Measurements from ENCODE around the gene NCOA1.
"Not testable (repeated sequence)": the region's sequence is repeated elsewhere in the genome, so short reads cannot be mapped to it uniquely, and the experiment has no call there.

Gene NCOA1

DNA sequence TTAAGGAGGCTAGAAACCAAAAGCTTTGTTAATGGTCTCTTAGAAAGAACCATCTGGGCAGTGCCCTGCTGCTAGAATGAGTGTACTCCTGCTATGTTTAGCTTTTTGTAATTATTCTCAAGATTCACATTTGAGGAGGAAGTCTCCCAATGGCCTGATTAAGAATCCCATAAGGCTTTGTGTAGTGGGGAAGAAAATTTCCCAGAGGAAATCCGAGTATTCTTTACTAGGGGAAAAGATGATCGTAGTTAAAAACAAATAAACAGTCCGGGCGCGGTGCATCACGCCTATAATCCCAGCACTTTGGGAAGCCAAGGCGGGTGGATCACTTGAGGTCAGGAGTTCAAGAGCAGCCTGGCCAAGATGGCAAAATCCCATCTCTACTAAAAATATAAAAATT, 184.3 kb downstream of the NCOA1 start:
- no peak overlapping the region for H3K9ac ChIP-seq (ENCODE audit: low read length)
- H3K9me2 ChIP-seq (ENCODE audit: low read depth, low read length): no peaks in the 10 kb centered on the region
- no peaks in the 10 kb centered on the region for H3K9me3 ChIP-seq (ENCODE audit: low read length)
- H3K36me3 ChIP-seq (ENCODE audit: insufficient read depth, low read length): peaks cover 8% of the 10 kb centered on the region; the same call in 1 of the 2 replicates
- H3F3A ChIP-seq (ENCODE audit: insufficient read depth, low read length): no peaks in the 10 kb centered on the region
- TF ChIP-seq EZH2 (IDR thresholded peaks at IDR 0.05; ENCODE audit: borderline replicate concordance, low read length) (no peak), CTCF (IDR thresholded peaks at IDR 0.05; ENCODE audit: low read length) (no peak)
- no peaks in the 10 kb centered on the region for H3K4me1 ChIP-seq (ENCODE audit: insufficient read depth, low read length, severe bottlenecking)
- H3K4me2 ChIP-seq (ENCODE audit: low read length): no peak overlapping the region
- H3K27ac ChIP-seq (ENCODE audit: low read depth, low read length, poor library complexity, severe bottlenecking): no peak overlapping the region
- no peak overlapping the region for H3K4me3 ChIP-seq (ENCODE audit: low read depth, low read length, poor library complexity, severe bottlenecking)
- no peak overlapping the region for H2AFZ ChIP-seq (ENCODE audit: low read length)
- H4K20me1 ChIP-seq (ENCODE audit: insufficient read depth, low read length): no peaks in the 10 kb centered on the region
- no peaks in the 10 kb centered on the region for H3K79me2 ChIP-seq (ENCODE audit: insufficient read depth, low read length)
- H3K27me3 ChIP-seq (ENCODE audit: insufficient read depth, low read length): no peaks in the 10 kb centered on the region

DNA sequence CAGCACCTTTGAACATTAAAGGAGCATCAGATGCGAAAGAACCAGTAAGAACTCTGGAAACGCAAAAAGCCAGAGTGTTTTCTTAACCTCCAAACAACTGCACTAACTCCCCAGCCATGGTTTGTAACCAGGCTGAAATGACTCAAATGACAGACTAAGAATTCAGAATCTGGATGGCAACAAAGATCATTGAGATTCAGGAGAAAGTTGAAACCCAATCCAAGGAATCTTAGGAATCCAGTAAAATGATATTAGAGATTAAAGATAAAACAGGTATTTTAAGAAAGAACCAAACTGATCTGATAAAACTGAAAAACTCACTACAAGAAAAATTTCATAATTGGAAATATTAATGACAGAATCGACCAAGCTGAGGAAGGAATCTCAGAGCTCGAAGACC, 185.4 kb downstream of the NCOA1 start:
- Histone ChIP-seq H3K9me3 (ENCODE audit: low read length) (no peaks in the 10 kb centered on the region), H3K9me2 (ENCODE audit: low read depth, low read length) (no peaks in the 10 kb centered on the region), H3K36me3 (ENCODE audit: insufficient read depth, low read length) (peaks cover 9% of the 10 kb centered on the region; the same call in 1 of the 2 replicates), H2AFZ (ENCODE audit: low read length) (no peak overlapping the region), H3F3A (ENCODE audit: insufficient read depth, low read length) (no peaks in the 10 kb centered on the region), H3K27ac (ENCODE audit: low read depth, low read length, poor library complexity, severe bottlenecking) (no peak overlapping the region), H3K4me2 (ENCODE audit: low read length) (no peak overlapping the region), H4K20me1 (ENCODE audit: insufficient read depth, low read length) (no peaks in the 10 kb centered on the region), H3K79me2 (ENCODE audit: insufficient read depth, low read length) (no peaks in the 10 kb centered on the region), H3K27me3 (ENCODE audit: insufficient read depth, low read length) (no peaks in the 10 kb centered on the region), H3K9ac (ENCODE audit: low read length) (no peak overlapping the region), H3K4me3 (ENCODE audit: low read depth, low read length, poor library complexity, severe bottlenecking) (no peak overlapping the region), H3K4me1 (ENCODE audit: insufficient read depth, low read length, severe bottlenecking) (no peaks in the 10 kb centered on the region)
- no peak for TF ChIP-seq CTCF (IDR thresholded peaks at IDR 0.05; ENCODE audit: low read length)
- TF ChIP-seq EZH2 (IDR thresholded peaks at IDR 0.05; ENCODE audit: borderline replicate concordance, low read length): no peak

GRCh38 chr2:24678066-24678465, 187.0 kb downstream of the NCOA1 start:
- not testable (repeated sequence) for H3K4me2 ChIP-seq (ENCODE audit: low read length); H3F3A ChIP-seq (ENCODE audit: insufficient read depth, low read length)

GRCh38 chr2:24680196-24680595, 189.1 kb downstream of the NCOA1 start:
- Histone ChIP-seq H3K4me1 (ENCODE audit: insufficient read depth, low read length, severe bottlenecking) (no peaks in the 10 kb centered on the region), H3K9ac (ENCODE audit: low read length) (no peak overlapping the region)
- TF ChIP-seq EZH2 (IDR thresholded peaks at IDR 0.05; ENCODE audit: borderline replicate concordance, low read length) (no peak), CTCF (IDR thresholded peaks at IDR 0.05; ENCODE audit: low read length) (no peak)

More at GRCh38 chr2:24678066-24678465, 187.0 kb downstream of the NCOA1 start:
- not testable (repeated sequence) for H3K27ac ChIP-seq (ENCODE audit: low read depth, low read length, poor library complexity, severe bottlenecking); H3K9me3 ChIP-seq (ENCODE audit: low read length); H4K20me1 ChIP-seq (ENCODE audit: insufficient read depth, low read length); H3K79me2 ChIP-seq (ENCODE audit: insufficient read depth, low read length); H3K4me3 ChIP-seq (ENCODE audit: low read depth, low read length, poor library complexity, severe bottlenecking); H3K27me3 ChIP-seq (ENCODE audit: insufficient read depth, low read length); H3K9me2 ChIP-seq (ENCODE audit: low read depth, low read length); H3K9ac ChIP-seq (ENCODE audit: low read length); H3K36me3 ChIP-seq (ENCODE audit: insufficient read depth, low read length); H3K4me1 ChIP-seq (ENCODE audit: insufficient read depth, low read length, severe bottlenecking); H2AFZ ChIP-seq (ENCODE audit: low read length)

More at GRCh38 chr2:24680196-24680595, 189.1 kb downstream of the NCOA1 start:
- H3K4me2 ChIP-seq (ENCODE audit: low read length): no peak overlapping the region
- H3F3A ChIP-seq (ENCODE audit: insufficient read depth, low read length): no peaks in the 10 kb centered on the region
- no peaks in the 10 kb centered on the region for H3K9me2 ChIP-seq (ENCODE audit: low read depth, low read length)
- no peaks in the 10 kb centered on the region for H3K9me3 ChIP-seq (ENCODE audit: low read length)
- no peak overlapping the region for H3K27ac ChIP-seq (ENCODE audit: low read depth, low read length, poor library complexity, severe bottlenecking)
- peaks cover 9% of the 10 kb centered on the region; the same call in 1 of the 2 replicates for H3K36me3 ChIP-seq (ENCODE audit: insufficient read depth, low read length)
- no peak overlapping the region for H3K4me3 ChIP-seq (ENCODE audit: low read depth, low read length, poor library complexity, severe bottlenecking)
- H3K27me3 ChIP-seq (ENCODE audit: insufficient read depth, low read length): no peaks in the 10 kb centered on the region
- no peaks in the 10 kb centered on the region for H4K20me1 ChIP-seq (ENCODE audit: insufficient read depth, low read length)
- H3K79me2 ChIP-seq (ENCODE audit: insufficient read depth, low read length): no peaks in the 10 kb centered on the region
- no peak overlapping the region for H2AFZ ChIP-seq (ENCODE audit: low read length)
